IMR-90 (cell line): ENCODE measurements around the gene KRT38. TPM values are rescaled to one million over a fixed set of nuclear protein-coding genes. Genes with fewer than 3 reads are reported as not detected.

Experiments used
- ATAC-seq: fragments of 200-7000 bp; cut with Tn5 transposase; 2 replicates; pipeline ENCODE4 v1.9.1; 2020; ENCODE audit warnings: low read depth, mild to moderate bottlenecking, moderate library complexity
- BruUV-seq: library from RNA; stranded (reverse); fragments of 400-500 nt; replicated peaks from 2 replicates; lab custom pipeline; 2021; lab: Mats Ljungman, UMichigan
- CTCF ChIA-PET: fragments of 300-600 bp; formaldehyde crosslinking; extraction: SDS; loops from one replicate; lab custom pipeline; 2021; ENCODE audit warnings: antibody characterized with exemption; lab: Yijun Ruan, JAX
- POLR2A ChIA-PET: fragments of 300-600 bp; sonication (Branson Sonifier 250); formaldehyde crosslinking; loops from one replicate; lab custom pipeline; 2022; ENCODE audit warnings: antibody characterized with exemption; ENCODE audit not compliant: unreplicated experiment; lab: Charles Lee
- DNase-seq: peaks from one replicate; pipeline ENCODE4 v3.0.0; 2013
- H2AFZ ChIP-seq: replicated peaks from 2 replicates; pipeline ENCODE3; 2013; ENCODE audit warnings: low read length, mild to moderate bottlenecking; ENCODE audit not compliant: poor library complexity
- H2AK5ac ChIP-seq: 2 replicates; pipeline ENCODE4 v1.6.1; 2013; ENCODE audit warnings: low read depth, low read length, inconsistent platforms
- H2AK9ac ChIP-seq: replicated peaks from 2 replicates; pipeline ENCODE3; 2013; ENCODE audit warnings: mild to moderate bottlenecking, low read depth, low read length, moderate library complexity; ENCODE audit not compliant: poor library complexity
- H2BK120ac ChIP-seq: 2 replicates; pipeline ENCODE4 v1.6.1; 2013; ENCODE audit warnings: low read depth, low read length, inconsistent platforms
- H2BK15ac ChIP-seq: 3 replicates; pipeline ENCODE4 v1.6.1; 2013; ENCODE audit warnings: low read depth, low read length, inconsistent platforms
- H2BK20ac ChIP-seq: 2 replicates; pipeline ENCODE4 v1.6.1; 2013; ENCODE audit warnings: low read depth, mild to moderate bottlenecking, inconsistent platforms, low read length, moderate library complexity
- H2BK5ac ChIP-seq: 2 replicates; pipeline ENCODE4 v1.6.1; 2013; ENCODE audit warnings: mild to moderate bottlenecking, low read depth, low read length, inconsistent platforms; ENCODE audit not compliant: poor library complexity, severe bottlenecking
- H3K14ac ChIP-seq: replicated peaks from 2 replicates; pipeline ENCODE4 v1.6.1; 2013; ENCODE audit warnings: low read depth, low read length, inconsistent platforms
- H3K18ac ChIP-seq: 2 replicates; pipeline ENCODE4 v1.6.1; 2013; ENCODE audit warnings: low read depth, low read length, control low read depth
- H3K23ac ChIP-seq: 2 replicates; pipeline ENCODE4 v1.6.1; 2013; ENCODE audit warnings: low read depth, low read length, inconsistent platforms
- H3K27ac ChIP-seq: 2 replicates; pipeline ENCODE4 v1.5.1; 2013; ENCODE audit warnings: mild to moderate bottlenecking, control low read depth, low read length; ENCODE audit not compliant: insufficient read depth
- H3K27me3 ChIP-seq: 2 replicates; pipeline ENCODE4 v1.6.1; 2013; ENCODE audit warnings: low read length; ENCODE audit not compliant: control insufficient read depth, insufficient read depth
- H3K36me3 ChIP-seq: 2 replicates; pipeline ENCODE4 v1.6.1; 2013; ENCODE audit warnings: low read length, mixed read lengths; ENCODE audit not compliant: control insufficient read depth, insufficient read depth
- H3K4ac ChIP-seq: 2 replicates; pipeline ENCODE4 v1.6.1; 2013; ENCODE audit warnings: low read depth, low read length, inconsistent platforms
- H3K4me1 ChIP-seq: 2 replicates; pipeline ENCODE4 v1.6.1; 2013; ENCODE audit warnings: low read length, mixed read lengths; ENCODE audit not compliant: control insufficient read depth, insufficient read depth
- H3K4me2 ChIP-seq: 2 replicates; pipeline ENCODE4 v1.6.1; 2013; ENCODE audit warnings: low read depth, mild to moderate bottlenecking, control low read depth, low read length, moderate library complexity
- H3K4me3 ChIP-seq: 2 replicates; pipeline ENCODE4 v1.5.1; 2013; ENCODE audit warnings: low read depth, mild to moderate bottlenecking, control low read depth, low read length, moderate library complexity; ENCODE audit not compliant: insufficient read depth
- H3K56ac ChIP-seq: 2 replicates; pipeline ENCODE4 v1.6.1; 2013; ENCODE audit warnings: low read length, inconsistent platforms; ENCODE audit not compliant: insufficient read depth; ENCODE audit errors: extremely low read depth
- H3K79me1 ChIP-seq, 2 experiments: 2 replicates each; pipeline ENCODE4 v1.6.1; 2013; ENCODE audit warnings: low read length in 2 of 2, inconsistent platforms in 1 of 2, low read depth in 1 of 2
- H3K9ac ChIP-seq: 2 replicates; pipeline ENCODE4 v1.6.1; 2013; ENCODE audit warnings: low read depth, low read length, control low read depth
- H3K9me1 ChIP-seq: 2 replicates; pipeline ENCODE4 v1.6.1; 2013; ENCODE audit warnings: low read length, inconsistent platforms; ENCODE audit not compliant: insufficient read depth
- H3K9me3 ChIP-seq: 2 replicates; pipeline ENCODE4 v1.6.1; 2013; ENCODE audit warnings: low read length; ENCODE audit not compliant: control insufficient read depth, insufficient read depth
- H4K20me1 ChIP-seq: 2 replicates; pipeline ENCODE4 v1.6.1; 2013; ENCODE audit warnings: low read length, inconsistent platforms; ENCODE audit not compliant: insufficient read depth
- H4K5ac ChIP-seq: 2 replicates; pipeline ENCODE4 v1.6.1; 2013; ENCODE audit warnings: mild to moderate bottlenecking, low read depth, low read length, control low read depth
- H4K8ac ChIP-seq, 2 experiments: 2 replicates each; pipeline ENCODE4 v1.6.1; 2013; ENCODE audit warnings: low read depth in 2 of 2, low read length in 2 of 2, control low read depth in 1 of 2, inconsistent platforms in 1 of 2
- H4K91ac ChIP-seq: 2 replicates; pipeline ENCODE4 v1.6.1; 2013; ENCODE audit warnings: low read depth, low read length, inconsistent platforms; ENCODE audit not compliant: insufficient read depth
- BHLHE40 ChIP-seq: fragments of 150-350 bp; IDR thresholded peaks from 2 replicates; pipeline ENCODE4 v1.6.1; 2016; ENCODE audit warnings: mild to moderate bottlenecking, low read depth, low read length
- CHD1 ChIP-seq: IDR thresholded peaks from 2 replicates; pipeline ENCODE4 v1.6.1; 2012; ENCODE audit warnings: low read depth, low read length, improper control_type of control experiment
- CTCF ChIP-seq: conservative IDR thresholded peaks from 2 replicates; pipeline ENCODE4 v1.5.1; 2012; ENCODE audit warnings: mild to moderate bottlenecking, low read depth, low read length, improper control_type of control experiment
- FOS ChIP-seq: fragments of 150-350 bp; IDR thresholded peaks from 2 replicates; pipeline ENCODE4 v1.6.1; 2016; ENCODE audit warnings: low read depth, low read length
- MAFK ChIP-seq: IDR thresholded peaks from 2 replicates; pipeline ENCODE4 v1.6.1; 2012; ENCODE audit warnings: low read depth, low read length, improper control_type of control experiment
- MAZ ChIP-seq: IDR thresholded peaks from 2 replicates; pipeline ENCODE4 v1.6.1; 2012; ENCODE audit warnings: low read depth, mild to moderate bottlenecking, low read length, improper control_type of control experiment, moderate library complexity, borderline replicate concordance
- NFE2L2 ChIP-seq: fragments of 150-350 bp; IDR thresholded peaks from 2 replicates; pipeline ENCODE4 v1.6.1; 2016; ENCODE audit warnings: low read depth, mild to moderate bottlenecking, low read length
- RAD21 ChIP-seq: IDR thresholded peaks from 2 replicates; pipeline ENCODE4 v1.6.1; 2012; ENCODE audit warnings: low read length, improper control_type of control experiment
- RCOR1 ChIP-seq: IDR thresholded peaks from 2 replicates; pipeline ENCODE4 v1.6.1; 2012; ENCODE audit warnings: mild to moderate bottlenecking, low read length, improper control_type of control experiment; ENCODE audit not compliant: insufficient replicate concordance
- SMC3 ChIP-seq: fragments of 150-350 bp; IDR thresholded peaks from 2 replicates; pipeline ENCODE4 v1.6.1; 2016; ENCODE audit warnings: low read depth, mild to moderate bottlenecking, antibody characterized with exemption, low read length, moderate library complexity
- USF2 ChIP-seq: fragments of 150-350 bp; IDR thresholded peaks from 2 replicates; pipeline ENCODE4 v1.6.1; 2017; ENCODE audit warnings: mild to moderate bottlenecking, antibody characterized with exemption, low read length, low read depth
- WGBS, 2 experiments: methylation state at CpG; one replicate each; pipeline versions ENCODE4 v1.1.5 to v1.1.7; 2013; ENCODE audit warnings: missing lambda C conversion rate in 2 of 2; ENCODE audit not compliant: insufficient read length in 1 of 2; ENCODE audit errors: extremely low coverage in 2 of 2; 5-methylcytosine and 5-hydroxymethylcytosine counted together
- dilution Hi-C: fragments of 300-500 bp; cut with HindIII; formaldehyde crosslinking; loops from one replicate; pipeline ENCODE4 v1.14.3; 2018; ENCODE audit warnings: low sequenced_read_pairs; ENCODE audit not compliant: unreplicated experiment
- in situ Hi-C: fragments of 300-500 bp; cut with MboI; formaldehyde crosslinking; loops from 3 replicates; pipeline ENCODE4 v1.14.3; 2019; ENCODE audit warnings: low sequenced_read_pairs, inconsistent platforms, mixed read lengths
- intact Hi-C: fragments of 100-400 bp; cut with micrococcal nuclease; formaldehyde crosslinking; loops from 2 replicates; pipeline ENCODE4 v1.10.0; 2022
- polyA plus RNA-seq, 3 experiments: library from polyadenylated mRNA; depleted of rRNA; stranded (reverse); fragments of >200 nt; gene quantifications; 2 replicates each; pipeline ENCODE4 v1.2.3, GENCODE V29; 2012; ENCODE audit warnings: low replicate concordance in 1 of 3
- total RNA-seq: library from RNA; depleted of rRNA; stranded (reverse); fragments of >200 nt; gene quantifications from 2 replicates; pipeline ENCODE4 v1.2.3, GENCODE V29; 2012

KRT38 gene
- total and polyA plus RNA-seq, 2 of the 4 experiments (the other 2 are of a cell fraction) = 0.09 TPM; not detected in 1

GRCh38 chr17:41467561-41467960 is 26.8 kb upstream of the KRT38 start:
- ATAC-seq (no peak), DNase-seq (no peak)
- no peak overlapping the region for H2AK9ac ChIP-seq
- H3K18ac ChIP-seq = no peak overlapping the region; the same call in 1 of the 2 replicates
- intact Hi-C loops (no loop called here), dilution Hi-C loops (no loop called here), in situ Hi-C loops (no loop called here)
- no peak overlapping the region for H3K9ac ChIP-seq
- peaks cover 24% of the 10 kb centered on the region for H3K27me3 ChIP-seq
- no peak overlapping the region for H3K27ac ChIP-seq
- no peak overlapping the region for H3K14ac ChIP-seq
- no peak overlapping the region for H2BK20ac ChIP-seq
- peaks cover 20% of the 10 kb centered on the region for H3K9me3 ChIP-seq
- no peak for TF ChIP-seq CTCF
- TF ChIP-seq CHD1 = no peak
- no peak for TF ChIP-seq USF2
- TF ChIP-seq RAD21 = no peak
- TF ChIP-seq RCOR1 = no peak
- no peak for TF ChIP-seq MAZ
- no peak for TF ChIP-seq NFE2L2
- TF ChIP-seq SMC3 = no peak
- no peak for TF ChIP-seq BHLHE40
- TF ChIP-seq FOS = no peak
- TF ChIP-seq MAFK = no peak
- no peaks in the 10 kb centered on the region; the same call in 1 of the 2 replicates for H4K20me1 ChIP-seq
- H4K5ac ChIP-seq = no peak overlapping the region
- no peak overlapping the region for H2BK120ac ChIP-seq
- H4K8ac ChIP-seq = no peak overlapping the region
- no peak overlapping the region for H4K91ac ChIP-seq
- H3K4ac ChIP-seq = no peak overlapping the region
- H3K23ac ChIP-seq = no peak overlapping the region
- ChIA-PET POLR2A (interaction anchor here (0.6 kb wide), 1 partner anchor 410 kb away, joined by 12 read pairs; no protein-coding TSS in a partner anchor), CTCF (no interaction called here)
- H2AFZ ChIP-seq = no peak overlapping the region
- no peaks in the 10 kb centered on the region for H3K9me1 ChIP-seq
- no CpG with 5 or more reads among the region's 4 CpGs for WGBS, 2 experiments
- no TSS peak for BruUV-seq
- H3K79me1 ChIP-seq = no peaks in the 10 kb centered on the region
- no peak overlapping the region for H3K56ac ChIP-seq
- H2BK5ac ChIP-seq = no peak overlapping the region
- no peak overlapping the region for H3K4me3 ChIP-seq
- no peak overlapping the region for H3K4me2 ChIP-seq
- H3K4me1 ChIP-seq = peaks cover 8% of the 10 kb centered on the region
- H2AK5ac ChIP-seq = no peak overlapping the region
- H2BK15ac ChIP-seq = no peak overlapping the region
- no peaks in the 10 kb centered on the region for H3K36me3 ChIP-seq
